HG02642 (cell line): ENCODE results near the gene F2RL2.

Experiments
- ATAC-seq: cut with Tn5 transposase; IDR thresholded peaks from one replicate; pipeline ENCODE4 v1.9.1; 2021; ENCODE audit warnings: mild to moderate bottlenecking; ENCODE audit not compliant: unreplicated experiment, poor library complexity

F2RL2 gene

GRCh38 chr5:76622973-76623596, at the start of gene F2RL2:
Gene F2RL2, minus strand, starts transcription at chr5:76623403. Its CDS starts 173 bp downstream, at chr5:76623230.
- ATAC-seq, result no peak

GRCh38 chr5:76672242-76672641, 49.0 kb upstream of the F2RL2 start:
- ATAC-seq, result no peak

DNA sequence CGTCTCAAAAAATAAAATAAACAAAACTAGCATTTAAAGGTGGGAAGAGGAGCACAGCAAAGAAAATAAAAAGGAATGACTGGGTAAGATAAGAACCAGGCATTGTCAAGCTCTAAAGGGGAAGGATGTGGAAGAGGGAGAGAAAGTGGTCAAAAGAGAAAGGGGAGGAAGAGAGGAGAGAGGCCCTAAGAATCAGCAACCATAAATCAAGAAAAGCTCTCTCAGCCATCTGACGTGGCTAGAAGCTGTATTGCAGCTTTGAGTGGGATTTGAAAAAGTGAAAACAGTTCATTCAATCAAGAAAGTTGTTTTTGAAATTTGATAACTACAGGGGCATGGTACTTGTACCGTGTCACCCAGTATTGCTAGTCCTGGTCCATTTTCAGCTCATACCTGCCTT, 47.3 kb upstream of the F2RL2 start:
- ATAC-seq, result no peak

- ATAC-seq, result no peak
These were observed 46.0 kb upstream of the F2RL2 start for GRCh38 chr5:76669245-76669644.

GRCh38 chr5:76667495-76667894, 44.3 kb upstream of the F2RL2 start:
- ATAC-seq, result no peak

DNA sequence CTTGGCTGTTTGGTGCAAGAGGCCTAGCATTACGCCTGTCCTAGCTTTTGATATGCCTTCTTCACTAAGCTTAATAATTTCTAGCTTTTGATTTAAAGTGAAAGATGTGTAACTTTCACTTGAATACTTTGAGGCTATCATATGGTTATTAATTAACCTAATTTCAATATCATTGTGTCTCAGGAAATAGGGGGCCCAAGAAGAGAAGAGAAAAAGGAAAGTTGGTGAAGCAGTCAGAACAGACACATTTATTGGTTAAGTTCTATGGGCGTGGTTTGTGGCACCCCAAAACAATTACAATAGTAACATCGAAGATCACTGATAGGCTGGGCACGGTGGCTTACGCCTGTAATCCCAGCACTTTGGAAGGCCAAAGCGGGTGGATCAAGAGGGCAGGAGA, 40.9 kb upstream of the F2RL2 start:
- ATAC-seq, result no peak

- ATAC-seq, result no peak
These were observed 40.4 kb upstream of the F2RL2 start for GRCh38 chr5:76663573-76663972.

DNA sequence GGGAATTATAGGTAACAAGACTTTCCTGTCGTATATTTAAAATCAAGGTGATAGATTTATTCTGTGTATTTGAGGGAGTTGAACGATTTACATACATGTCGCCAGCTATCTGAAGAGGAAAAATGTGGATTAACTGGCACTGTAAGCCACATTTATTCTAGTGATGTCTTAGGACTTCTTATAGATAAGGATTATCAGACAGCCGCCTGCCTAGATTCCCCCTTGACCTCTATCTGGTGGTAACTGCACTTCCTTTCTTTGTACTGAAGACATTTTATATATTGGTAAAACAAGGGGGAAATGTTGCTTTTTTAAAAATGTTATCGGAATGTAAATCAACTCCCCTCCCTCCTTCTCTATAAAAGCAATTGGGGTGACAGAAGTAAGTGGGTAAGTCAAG, 39.3 kb upstream of the F2RL2 start:
- no peak for ATAC-seq

GRCh38 chr5:76660360-76660759, 37.2 kb upstream of the F2RL2 start:
- no peak for ATAC-seq

GRCh38 chr5:76657683-76658311, 34.6 kb upstream of the F2RL2 start:
- no peak for ATAC-seq

- ATAC-seq, result no peak
These were observed 33.9 kb upstream of the F2RL2 start for GRCh38 chr5:76657091-76657490.

GRCh38 chr5:76652809-76653414, 29.7 kb upstream of the F2RL2 start:
- no peak for ATAC-seq

DNA sequence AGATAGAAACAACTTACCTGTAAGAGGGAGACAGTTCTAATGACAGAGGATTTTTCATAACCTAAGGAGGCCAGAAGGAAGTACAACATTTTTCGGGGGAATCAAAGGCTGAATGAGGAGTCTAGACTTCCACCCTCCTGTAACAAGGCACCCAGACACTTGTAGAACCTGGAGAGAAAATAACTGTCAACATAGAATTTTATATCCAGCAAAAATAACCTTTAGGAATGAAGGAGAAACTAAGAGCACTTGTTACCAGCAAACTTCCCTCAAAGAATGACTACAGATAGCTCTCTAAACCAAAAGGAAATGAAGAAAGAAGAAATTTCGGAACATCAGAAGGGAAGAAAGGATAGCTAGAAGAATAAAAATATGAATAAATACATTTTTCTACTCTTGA, 25.9 kb upstream of the F2RL2 start:
- ATAC-seq, result no peak

- no peak for ATAC-seq
These were observed 20.2 kb upstream of the F2RL2 start for GRCh38 chr5:76643371-76643770.

DNA sequence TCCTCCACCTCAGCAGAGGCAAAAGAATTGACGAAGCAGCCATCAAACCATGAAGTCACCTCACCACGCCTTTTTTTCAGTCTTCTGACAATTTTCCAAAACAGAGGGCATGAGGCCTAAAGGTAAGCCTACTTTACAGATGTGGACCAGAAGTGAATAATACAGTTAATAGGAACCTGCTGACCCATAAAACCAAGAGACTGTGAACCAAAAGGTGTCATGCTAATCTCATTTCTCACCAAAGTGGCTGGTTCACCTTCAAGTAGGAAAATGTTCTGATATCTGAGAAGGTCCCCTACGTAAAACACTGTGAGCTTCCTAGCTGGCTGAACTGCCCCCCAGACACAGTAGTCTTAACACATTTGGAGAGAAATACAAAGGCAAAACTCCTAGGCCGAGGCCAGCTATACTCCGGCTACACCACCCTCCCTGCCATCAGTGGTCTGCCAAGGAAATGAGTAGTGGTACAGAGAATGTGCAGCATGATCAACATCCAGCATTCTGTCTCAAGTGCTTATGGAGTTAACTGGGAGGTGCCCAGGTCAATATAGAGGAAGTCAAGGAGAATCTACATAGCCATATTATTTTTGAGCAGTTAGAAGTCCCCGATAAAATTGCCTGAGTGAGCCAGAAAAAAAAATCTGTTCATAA, 19.3 kb upstream of the F2RL2 start:
- no peak for ATAC-seq

DNA sequence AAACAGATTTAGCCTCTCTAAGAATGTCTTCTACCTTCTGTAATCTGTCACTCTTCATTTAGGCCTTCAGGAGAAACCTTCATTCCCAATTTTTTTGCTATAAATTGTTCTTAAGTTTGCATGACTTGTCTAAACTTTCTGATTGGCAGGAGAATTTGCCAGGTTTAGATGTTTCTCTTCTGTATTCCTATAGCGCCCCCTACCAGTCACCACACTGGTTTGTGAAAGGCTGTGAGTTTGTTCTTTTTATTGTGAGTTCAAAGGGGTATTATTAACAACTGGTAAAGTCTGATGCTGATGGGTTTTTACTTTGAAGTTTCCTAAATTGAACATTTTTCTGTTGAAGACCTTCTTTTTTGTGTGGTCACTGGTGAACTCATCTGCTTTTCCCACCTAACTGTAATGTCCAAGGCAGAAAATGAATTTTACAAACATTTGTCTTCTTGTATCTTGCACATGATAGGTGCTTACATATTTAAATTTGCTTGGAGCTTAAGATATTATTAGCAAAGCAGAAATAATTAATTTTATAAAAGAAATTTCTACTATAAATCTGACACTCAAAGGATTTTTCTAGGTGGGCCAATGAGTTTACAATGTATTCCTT, 18.4 kb upstream of the F2RL2 start:
- no peak for ATAC-seq

DNA sequence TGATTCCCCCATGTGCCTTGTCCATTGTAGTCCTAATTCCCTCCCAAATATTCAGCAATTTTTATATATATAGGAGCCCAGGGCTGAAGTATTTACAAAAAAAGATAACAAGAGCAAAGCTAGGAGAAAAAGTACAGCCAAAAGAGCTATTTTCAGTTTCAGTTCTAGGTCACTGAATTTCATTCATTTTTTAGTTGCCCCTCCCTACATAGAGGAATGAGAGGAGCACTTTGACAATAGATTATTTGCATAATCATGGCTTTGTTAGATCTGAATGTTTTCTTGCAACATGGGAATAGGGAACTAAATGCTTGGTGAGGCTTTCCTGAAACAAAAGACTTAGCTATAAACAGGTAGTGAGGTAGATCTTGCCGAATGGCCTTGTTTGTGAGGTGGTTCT, 15.3 kb upstream of the F2RL2 start:
- no peak for ATAC-seq

DNA sequence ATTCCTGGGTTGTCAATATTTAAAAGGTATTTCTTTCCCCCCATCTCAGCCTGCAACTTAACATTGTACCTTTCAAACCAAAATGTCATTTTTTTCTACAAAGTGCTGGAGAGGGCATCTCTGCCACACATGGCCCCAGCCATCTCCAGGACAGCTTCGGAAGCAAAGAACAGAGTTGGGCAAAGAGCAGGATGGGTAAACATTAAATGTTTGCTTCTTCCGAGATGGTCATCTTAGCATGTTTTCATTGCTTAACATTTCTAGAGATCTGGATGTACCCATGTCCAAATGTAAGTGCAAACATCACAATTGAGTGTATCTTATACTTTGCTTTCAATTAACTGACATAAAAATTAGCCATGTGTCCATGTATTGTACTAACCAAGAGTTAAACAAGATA, 14.3 kb upstream of the F2RL2 start:
- no peak for ATAC-seq

- no peak for ATAC-seq
These were observed 11.5 kb upstream of the F2RL2 start for GRCh38 chr5:76634661-76635060.

- ATAC-seq, result no peak
These were observed 3.5 kb upstream of the F2RL2 start for GRCh38 chr5:76626738-76627137.
